Left lobe of liver (tissue), 2 donors: ENCODE results near the gene KRTAP5-11. TPM values are rescaled to one million over a fixed set of nuclear protein-coding genes. Genes with fewer than 3 reads are reported as not detected.
A peak's percentile ranks its signal among the peaks of the same experiment; 100 is the strongest.
"Not testable (repeated sequence)": the region's sequence is repeated elsewhere in the genome, so short reads cannot be mapped to it uniquely, and the experiment has no call there.

Source experiments
- ATAC-seq: fragments of 200-7000 bp; cut with Tn5 transposase; one replicate; pipeline ENCODE4 v1.9.1; 2020; ENCODE audit warnings: mild to moderate bottlenecking, moderate library complexity
- DNase-seq: peaks from one replicate; pipeline ENCODE4 v3.0.0-alpha.2; 2020; ENCODE audit warnings: low spot score
- total RNA-seq: library from RNA; stranded (reverse); gene quantifications from one replicate; pipeline ENCODE4 v1.2.1, GENCODE V29; 2021
- donor health status: DM: no; HTN: no; CAD: no; lungs with moderate emphysema.
- donor health status: DM: no; HTN: yes; CAD: no.

Gene KRTAP5-11
- total RNA-seq, 1 donor from 2014 or later = not detected

GRCh38 chr11:71558996-71559395, 23.7 kb downstream of the KRTAP5-11 start:
- DNase-seq (no peak), ATAC-seq (no peak)

GRCh38 chr11:71557257-71557656, 25.4 kb downstream of the KRTAP5-11 start:
- ATAC-seq = no peak

GRCh38 chr11:71556018-71556417, 26.7 kb downstream of the KRTAP5-11 start:
- DNase-seq (no peak), ATAC-seq (no peak)

More at GRCh38 chr11:71557257-71557656, 25.4 kb downstream of the KRTAP5-11 start:
- DNase-seq = no peak

GRCh38 chr11:71555508-71555907, 27.2 kb downstream of the KRTAP5-11 start:
- no peak for ATAC-seq

GRCh38 chr11:71554996-71555395, 27.7 kb downstream of the KRTAP5-11 start:
- no peak for ATAC-seq
- DNase-seq = no peak

More at GRCh38 chr11:71555508-71555907, 27.2 kb downstream of the KRTAP5-11 start:
- DNase-seq = no peak

- DNase-seq = no peak
- no peak for ATAC-seq
Observed at GRCh38 chr11:71551711-71552110, 31.0 kb downstream of the KRTAP5-11 start.

- no peak for ATAC-seq
- no peak for DNase-seq
Observed at GRCh38 chr11:71548716-71549151, 33.9 kb downstream of the KRTAP5-11 start.

GRCh38 chr11:71548120-71548519, 34.6 kb downstream of the KRTAP5-11 start, which contains the start of gene KRTAP5-9:
TSS of gene KRTAP5-9 (plus strand) at chr11:71548420. CDS start at chr11:71548658, 238 bp downstream.
- ATAC-seq = no peak
- no peak for DNase-seq

GRCh38 chr11:71545405-71545966, 37.2 kb downstream of the KRTAP5-11 start:
- DNase-seq (no peak), ATAC-seq (no peak)

GRCh38 chr11:71544525-71545214, 38.0 kb downstream of the KRTAP5-11 start:
- ATAC-seq = no peak

GRCh38 chr11:71543866-71544265, 38.8 kb downstream of the KRTAP5-11 start:
- no peak for ATAC-seq
- DNase-seq = no peak

More at GRCh38 chr11:71544525-71545214, 38.0 kb downstream of the KRTAP5-11 start:
- DNase-seq = no peak

GRCh38 chr11:71542879-71543777, 39.5 kb downstream of the KRTAP5-11 start:
- no peak for ATAC-seq

GRCh38 chr11:71542382-71542781, 40.3 kb downstream of the KRTAP5-11 start:
- no peak for DNase-seq
- ATAC-seq = no peak

More at GRCh38 chr11:71542879-71543777, 39.5 kb downstream of the KRTAP5-11 start:
- no peak for DNase-seq

GRCh38 chr11:71540521-71541304, 42.0 kb downstream of the KRTAP5-11 start:
- DNase-seq, ATAC-seq: not testable (repeated sequence)

- peak; percentile 19 for DNase-seq
- not testable (repeated sequence) for ATAC-seq
Observed at GRCh38 chr11:71539971-71540370, 42.7 kb downstream of the KRTAP5-11 start.

GRCh38 chr11:71539017-71539416, 43.7 kb downstream of the KRTAP5-11 start:
- ATAC-seq = no peak
- peak; percentile 22 for DNase-seq

- no peak for ATAC-seq
- no peak for DNase-seq
Observed at GRCh38 chr11:71538666-71538990, 44.0 kb downstream of the KRTAP5-11 start.

GRCh38 chr11:71537977-71538665, 44.6 kb downstream of the KRTAP5-11 start, which contains the start of gene KRTAP5-8:
TSS of gene KRTAP5-8 (plus strand) at chr11:71538025. CDS start at chr11:71538056, 31 bp downstream.
- ATAC-seq = not testable (repeated sequence)
- peak; percentile 28 for DNase-seq

- DNase-seq = peak; percentile 24
- ATAC-seq = no peak
Observed at GRCh38 chr11:71537537-71537936, 45.1 kb downstream of the KRTAP5-11 start.

- ATAC-seq = no peak
- DNase-seq = peak; percentile 14
Observed at GRCh38 chr11:71535825-71536224, 46.9 kb downstream of the KRTAP5-11 start.
